K562 (cell line): Measurements from ENCODE around the gene NMNAT2. TPM values are rescaled to one million over a fixed set of nuclear protein-coding genes. Genes with fewer than 3 reads are reported as not detected.

Experiments
- ATAC-seq: fragments of 200-7000 bp; cut with Tn5 transposase; 3 replicates; pipeline ENCODE4 v1.9.1; 2020; ENCODE audit warnings: moderate library complexity
- BruUV-seq: library from RNA; stranded (reverse); fragments of 400-500 nt; replicated peaks from 2 replicates; lab custom pipeline; 2021; lab: Mats Ljungman, UMichigan
- CTCF ChIA-PET: fragments of 300-600 bp; formaldehyde crosslinking; extraction: SDS; loops from one replicate; lab custom pipeline; 2021; ENCODE audit warnings: low intra/inter-chr PET ratio; lab: Yijun Ruan, JAX
- POLR2A ChIA-PET: fragments of 300-600, 350-650 bp; sonication (Branson Sonifier 250); formaldehyde crosslinking; extraction: SDS; loops from one replicate; lab custom pipeline; 2021; ENCODE audit warnings: antibody characterized with exemption, inconsistent platforms; lab: Yijun Ruan, JAX
- DNase-seq, 4 experiments: peaks; one replicate each; pipeline versions ENCODE4 v3.0.0 to v3.0.0-alpha.2; 2011 to 2018; ENCODE audit warnings: low spot score in 3 of 4, mixed read lengths in 3 of 4; ENCODE audit errors: extremely low read depth in 1 of 4
- FAIRE-seq: peaks from 2 replicates; lab custom pipeline; 2011; peaks lifted over from hg19 to GRCh38; lab: Jason Lieb, UNC
- H2AFZ ChIP-seq: 2 replicates; pipeline ENCODE4 v1.6.0; 2011; ENCODE audit warnings: low read depth, low read length, control low read depth, inconsistent platforms
- H3K27ac ChIP-seq: fragments of 200-600 bp; 3 replicates; pipeline ENCODE4 v1.8.0; 2011; ENCODE audit warnings: low read depth, mild to moderate bottlenecking, control low read depth, inconsistent platforms, low read length, moderate library complexity, mixed read lengths; ENCODE audit errors: extremely low read depth
- H3K27me3 ChIP-seq, 2 experiments: fragments of 300-600 bp in 1 of 2; 2 replicates in 1 of 2; 3 replicates in 1 of 2; pipeline versions ENCODE4 v1.6.0 to v1.8.0; 2011; ENCODE audit warnings: inconsistent platforms in 2 of 2, low read length in 2 of 2, mild to moderate bottlenecking in 1 of 2, mixed read lengths in 1 of 2, moderate library complexity in 1 of 2; ENCODE audit not compliant: control insufficient read depth in 2 of 2, insufficient read depth in 2 of 2
- H3K36me3 ChIP-seq: fragments of 300-600 bp; 3 replicates; pipeline ENCODE4 v1.8.0; 2011; ENCODE audit warnings: mild to moderate bottlenecking, low read length, inconsistent platforms; ENCODE audit not compliant: control insufficient read depth, insufficient read depth
- H3K4me1 ChIP-seq, 2 experiments: fragments of 200-600 bp in 1 of 2; replicated peaks in 1 of 2; 2 replicates in 1 of 2; 3 replicates in 1 of 2; pipeline versions ENCODE4 v1.5.1 to v1.8.0; 2011; ENCODE audit warnings: inconsistent platforms in 2 of 2, low read length in 2 of 2, mild to moderate bottlenecking in 1 of 2, mixed read lengths in 1 of 2, moderate library complexity in 1 of 2; ENCODE audit not compliant: control insufficient read depth in 2 of 2, insufficient read depth in 2 of 2
- H3K4me2 ChIP-seq: 2 replicates; pipeline ENCODE4 v1.6.1; 2011; ENCODE audit warnings: low read length, control low read depth, inconsistent platforms, mixed read lengths; ENCODE audit not compliant: insufficient read depth
- H3K4me3 ChIP-seq: fragments of 200-600 bp; sonication (generic), shearing (Covaris generic); 2 replicates; pipeline ENCODE4 v1.5.1; 2016; ENCODE audit warnings: control low read depth, inconsistent platforms
- H3K79me2 ChIP-seq: fragments of 200-600 bp; 3 replicates; pipeline ENCODE4 v1.8.0; 2011; ENCODE audit warnings: low read length, inconsistent platforms; ENCODE audit not compliant: control insufficient read depth, insufficient read depth
- H3K9ac ChIP-seq, 2 experiments: 2 replicates each; pipeline versions ENCODE4 v1.6.0 to v1.6.1; 2011; ENCODE audit warnings: low read depth in 2 of 2, low read length in 2 of 2, control low read depth in 1 of 2, inconsistent platforms in 1 of 2, mild to moderate bottlenecking in 1 of 2, mixed read lengths in 1 of 2; ENCODE audit not compliant: insufficient read depth in 1 of 2
- H3K9me1 ChIP-seq: one replicate; pipeline ENCODE4 v1.6.0; 2011; ENCODE audit warnings: inconsistent platforms, mild to moderate bottlenecking, low read length, moderate library complexity; ENCODE audit not compliant: control insufficient read depth, insufficient read depth
- H3K9me3 ChIP-seq: replicated peaks from 2 replicates; pipeline ENCODE4 v1.5.1; 2011; ENCODE audit warnings: low read depth, low read length, inconsistent platforms; ENCODE audit not compliant: control insufficient read depth, insufficient read depth
- H4K20me1 ChIP-seq: replicated peaks from 2 replicates; pipeline ENCODE4 v1.6.1; 2011; ENCODE audit warnings: low read length, inconsistent platforms, mixed read lengths; ENCODE audit not compliant: control insufficient read depth, insufficient read depth
- STAG1 ChIP-seq: sonication (generic); formaldehyde crosslinking; IDR thresholded peaks from 2 replicates; pipeline ENCODE4 v1.5.0; 2020; ENCODE audit warnings: missing genetic modification reagents, borderline replicate concordance
- ZKSCAN8 ChIP-seq: fragments of 200-800 bp; sonication (Bioruptor generic); IDR thresholded peaks from 2 replicates; pipeline ENCODE4 v1.6.1; 2016; ENCODE audit warnings: missing genetic modification characterization, missing compliant biosample characterization
- WGBS: fragments of 100-300 bp; shearing (Covaris generic); methylation state at CpG from one replicate; pipeline ENCODE4 v1.1.6; 2016; ENCODE audit warnings: low coverage, mixed read lengths; ENCODE audit not compliant: insufficient coverage; ENCODE audit errors: missing lambda C conversion rate; 5-methylcytosine and 5-hydroxymethylcytosine counted together
- in situ Hi-C: fragments of 300-500 bp; cut with MboI; formaldehyde crosslinking; loops from 4 replicates; pipeline ENCODE4 v1.15.0; 2018; ENCODE audit warnings: inconsistent platforms, mixed read lengths
- intact Hi-C: fragments of 100-400 bp; cut with micrococcal nuclease; formaldehyde crosslinking; loops from 2 replicates; pipeline ENCODE4 v1.14.2; 2022
- polyA plus RNA-seq, 8 experiments: library from polyadenylated mRNA; depleted of rRNA in 4 of 8; stranded (reverse) in 5 of 8; unstranded in 3 of 8; fragments of >200 nt; fragmentation: Nextera tagmentation in 2 of 8; fragmentation: Illumina TruSeq in 1 of 8; extraction: Ambion mirVana in 2 of 8; extraction: Trizol in 1 of 8; gene quantifications; 2 replicates each; pipeline versions ENCODE4 v1.2.1 to v1.2.3, GENCODE V29; 2011 to 2014; ENCODE audit warnings: inconsistent platforms in 1 of 8, missing spikeins in 1 of 8
- total RNA-seq, 7 experiments: library from RNA; depleted of rRNA in 6 of 7; stranded (reverse); fragments of >200 nt in 6 of 7; fragmentation: Illumina TruSeq in 2 of 7; extraction: Trizol in 2 of 7; gene quantifications; 2 replicates each; pipeline versions ENCODE4 v1.2.1 to v1.2.3, GENCODE V29; 2011 to 2021; ENCODE audit warnings: low replicate concordance in 1 of 7

NMNAT2 gene
- total and polyA plus RNA-seq, 9 of the 15 experiments (the other 6 are each of a cell fraction or from before 2014, with no cell fraction given) = not detected

DNA sequence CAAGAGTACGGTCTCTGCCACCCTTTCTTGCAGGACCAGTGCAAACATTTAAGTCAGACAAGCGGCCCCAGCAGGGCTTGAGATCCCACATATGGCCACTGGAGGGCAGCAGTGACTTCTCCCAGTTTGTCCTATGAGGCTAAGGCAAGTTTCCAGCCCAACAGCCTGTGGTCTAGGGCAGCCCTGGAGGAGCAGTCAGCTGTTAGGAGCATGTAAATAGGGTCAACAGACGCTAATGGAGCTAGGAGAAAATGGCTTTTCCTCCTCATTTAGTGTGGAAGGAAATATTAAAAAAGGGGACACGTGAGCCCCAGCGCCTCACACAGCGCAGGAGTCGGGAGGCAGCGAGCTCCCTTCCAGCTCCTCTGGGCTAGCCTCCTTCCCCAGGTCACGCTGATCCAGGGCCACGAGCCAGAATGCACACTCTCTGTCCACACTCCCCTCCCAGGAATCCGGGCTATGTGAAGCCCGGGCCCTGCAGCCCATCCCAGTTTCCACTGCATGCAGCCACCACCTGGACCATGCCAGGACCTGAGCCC is 136.6 kb downstream of the NMNAT2 start (continued):
- TF ChIP-seq ZKSCAN8 (CRISPR knock-in tag) = no peak
- TF ChIP-seq, all 486 proteins: peak for 12

DNA sequence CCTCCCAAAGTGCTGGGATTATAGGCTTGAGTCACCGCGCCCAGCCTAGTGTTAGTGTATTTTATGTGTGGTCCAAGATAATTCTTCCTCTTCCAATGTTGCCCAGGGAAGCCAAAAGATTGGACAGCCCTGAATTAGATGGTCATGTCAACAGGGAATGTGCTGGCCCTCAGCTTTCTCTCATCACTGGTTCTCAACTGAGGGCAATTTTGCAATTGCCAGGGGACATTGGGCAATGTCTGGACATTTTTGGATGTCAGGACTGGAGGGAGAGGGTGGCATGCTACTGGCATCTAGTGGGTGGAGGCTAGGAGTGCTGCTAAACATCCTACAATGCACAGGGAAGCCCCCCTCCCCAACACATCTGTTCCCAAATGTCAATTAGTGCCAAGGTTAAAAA is 137.1 kb downstream of the NMNAT2 start:
- Histone ChIP-seq H3K9me1 (no peaks in the 10 kb centered on the region), H4K20me1 (0 out of 2 replicates have a peak, but pooled peaks cover 10% of the 10 kb centered on the region), H3K4me2 (no peak overlapping the region), H3K9me3 (no peaks in the 10 kb centered on the region), H3K36me3 (no peaks in the 10 kb centered on the region), H3K9ac (no peak overlapping the region), H3K4me3 (no peak overlapping the region), H3K27ac (no peak overlapping the region), H2AFZ (no peak overlapping the region), H3K79me2 (no peaks in the 10 kb centered on the region), H3K4me1 (no peaks in the 10 kb centered on the region), H3K27me3 (peaks cover 19 to 56% of the 10 kb centered on the region in 2 experiments; a peak in 4 of 5 replicates)
- ChIA-PET CTCF (interaction anchor here (0.7 to 1.8 kb wide), 5 partner anchors 262 to 635 kb away, joined by 3 to 13 read pairs (median 5); no protein-coding TSS in a partner anchor), POLR2A (interaction anchor here (0.6 to 1.0 kb wide), 2 partner anchors 22 to 35 kb away, joined by 3 to 4 read pairs; no protein-coding TSS in a partner anchor)
- WGBS = 0% methylated on average over 2 of the region's 2 CpGs
- FAIRE-seq (no peak), ATAC-seq (no peak), DNase-seq (no peak)
- BruUV-seq = no TSS peak
- no peak for TF ChIP-seq STAG1
- intact Hi-C loops (loop anchor here (1.0 to 10.0 kb wide), 4 partner anchors 191 to 634 kb away; partner anchors contain the start of gene SMG7), in situ Hi-C loops (loop anchor here (5.0 kb wide), 1 partner anchor 341 kb away; no protein-coding TSS in a partner anchor)
